ENCODE measurements around the gene PHF2. TPM values are rescaled to one million over a fixed set of nuclear protein-coding genes. Genes with fewer than 3 reads are reported as not detected.

PHF2 gene
- total RNA-seq, 1 experiment from 2014 or later: 16.1 TPM

DNA sequence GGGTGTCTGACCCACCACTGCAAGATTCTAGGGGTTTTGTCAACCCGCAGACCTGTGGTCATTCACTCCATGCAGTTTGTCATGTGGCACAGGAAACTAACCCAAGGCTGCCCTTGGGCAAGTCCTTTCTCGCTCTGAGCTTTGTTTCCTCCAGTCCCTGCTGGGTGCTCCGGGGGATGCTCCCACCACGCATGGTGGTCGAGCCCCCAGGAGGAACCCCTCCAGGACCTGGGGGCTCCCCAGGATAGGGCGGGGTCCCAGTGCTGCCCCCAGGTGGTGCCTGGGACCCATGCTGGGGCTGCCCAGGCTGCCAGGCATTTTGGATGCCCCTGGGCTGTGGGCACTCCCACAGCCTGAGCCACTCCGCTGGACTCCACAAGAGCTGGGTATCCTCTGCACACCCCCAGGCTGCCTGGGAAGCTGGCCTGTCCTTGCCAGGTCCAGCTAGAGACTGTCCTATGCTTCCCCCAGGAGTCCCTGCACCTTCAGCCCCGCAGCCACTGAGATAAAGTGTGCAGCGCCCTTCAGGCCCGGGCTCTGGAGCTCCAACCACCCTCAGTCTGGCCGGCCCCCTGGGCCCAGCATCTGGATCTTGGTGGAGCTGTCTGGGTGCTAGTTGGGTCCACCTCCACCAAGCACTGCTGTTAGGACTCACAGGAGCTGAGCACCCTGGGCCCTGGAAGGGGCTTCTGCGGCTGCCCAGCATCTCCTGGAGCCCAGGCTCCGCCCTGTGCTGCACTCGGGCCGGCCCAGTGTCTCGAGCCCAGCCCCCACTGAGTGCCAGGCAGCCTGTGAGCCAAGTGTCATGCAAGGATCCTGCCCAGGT is 104.3 kb downstream of the PHF2 start:
- no peaks in the 10 kb centered on the region for H3K4me1 ChIP-seq (ENCODE audit: low read length)
- no peaks in the 10 kb centered on the region for H4K20me1 ChIP-seq (ENCODE audit: insufficient read depth, low read depth, low read length)
- no peaks in the 10 kb centered on the region for H3K27me3 ChIP-seq (ENCODE audit: low read length)
- DNase-seq: no peak
- no peaks in the 10 kb centered on the region for H3K9me2 ChIP-seq (replicated peaks; ENCODE audit: insufficient read depth, low read length)
- H3K36me3 ChIP-seq (ENCODE audit: insufficient read depth, low read length): no peaks in the 10 kb centered on the region
- no peak overlapping the region for H2AFZ ChIP-seq (ENCODE audit: low read length)
- no peaks in the 10 kb centered on the region for H3K79me2 ChIP-seq (ENCODE audit: low read length)
- H3K9ac ChIP-seq (ENCODE audit: low read length): no peak overlapping the region
- no peak overlapping the region for H3K27ac ChIP-seq (ENCODE audit: low read length)
- H3K4me2 ChIP-seq (ENCODE audit: low read depth, low read length, poor library complexity, severe bottlenecking): no peak overlapping the region
- H3K4me3 ChIP-seq (ENCODE audit: low read length): no peak overlapping the region
- no peaks in the 10 kb centered on the region for H3K9me3 ChIP-seq (ENCODE audit: low read length)

DNA sequence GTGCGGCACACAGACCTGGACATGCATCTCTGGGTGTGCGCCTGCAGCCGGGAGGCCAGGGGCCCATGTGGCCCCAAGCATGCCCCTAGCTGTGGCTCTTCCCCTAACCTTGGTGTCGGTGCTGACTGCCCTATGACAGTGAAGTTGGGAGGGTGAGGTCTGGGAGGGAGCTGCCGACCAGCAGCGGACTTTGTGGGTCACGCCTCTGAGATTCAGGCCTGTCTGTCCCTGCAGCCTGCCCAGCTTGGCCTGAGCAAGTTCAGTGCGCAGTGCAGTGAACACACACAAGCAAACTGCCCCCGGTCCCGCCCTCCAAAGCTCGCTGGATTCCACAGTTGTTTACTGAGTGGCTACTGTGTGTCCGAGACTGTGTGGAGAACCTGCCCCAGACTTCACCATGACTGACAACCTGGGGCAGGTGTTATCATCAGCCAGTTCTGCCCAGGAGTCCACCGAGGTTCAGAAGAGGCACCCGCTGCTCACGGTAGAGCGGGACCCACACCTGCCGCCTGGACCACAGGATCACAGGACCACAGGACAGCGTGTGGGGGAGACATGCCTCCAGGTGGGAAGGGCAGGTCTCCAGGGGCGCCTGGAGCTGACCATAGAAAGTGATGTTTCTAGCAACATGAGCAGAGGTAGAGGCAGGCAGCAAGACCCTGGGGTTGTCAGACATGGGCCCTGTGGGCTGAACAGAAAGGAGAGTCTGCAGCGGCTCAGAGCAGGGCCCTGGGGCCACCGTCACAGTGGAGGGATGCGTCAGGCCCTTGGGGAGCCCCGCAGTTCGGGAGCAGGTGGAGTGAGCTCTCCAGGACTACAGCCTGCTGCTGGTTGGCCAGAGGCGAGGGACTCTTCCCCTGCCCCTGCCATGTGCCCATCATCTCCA is 105.1 kb downstream of the PHF2 start:
- Histone ChIP-seq H3K4me3 (ENCODE audit: low read length) (no peak overlapping the region), H3K27me3 (ENCODE audit: low read length) (no peaks in the 10 kb centered on the region), H3K79me2 (ENCODE audit: low read length) (no peaks in the 10 kb centered on the region), H3K9me2 (replicated peaks; ENCODE audit: insufficient read depth, low read length) (no peaks in the 10 kb centered on the region), H4K20me1 (ENCODE audit: insufficient read depth, low read depth, low read length) (no peaks in the 10 kb centered on the region), H3K9me3 (ENCODE audit: low read length) (no peaks in the 10 kb centered on the region), H3K9ac (ENCODE audit: low read length) (no peak overlapping the region), H3K4me1 (ENCODE audit: low read length) (no peaks in the 10 kb centered on the region), H3K27ac (ENCODE audit: low read length) (no peak overlapping the region), H3K36me3 (ENCODE audit: insufficient read depth, low read length) (no peaks in the 10 kb centered on the region), H2AFZ (ENCODE audit: low read length) (no peak overlapping the region), H3K4me2 (ENCODE audit: low read depth, low read length, poor library complexity, severe bottlenecking) (no peak overlapping the region)
- no peak for DNase-seq

DNA sequence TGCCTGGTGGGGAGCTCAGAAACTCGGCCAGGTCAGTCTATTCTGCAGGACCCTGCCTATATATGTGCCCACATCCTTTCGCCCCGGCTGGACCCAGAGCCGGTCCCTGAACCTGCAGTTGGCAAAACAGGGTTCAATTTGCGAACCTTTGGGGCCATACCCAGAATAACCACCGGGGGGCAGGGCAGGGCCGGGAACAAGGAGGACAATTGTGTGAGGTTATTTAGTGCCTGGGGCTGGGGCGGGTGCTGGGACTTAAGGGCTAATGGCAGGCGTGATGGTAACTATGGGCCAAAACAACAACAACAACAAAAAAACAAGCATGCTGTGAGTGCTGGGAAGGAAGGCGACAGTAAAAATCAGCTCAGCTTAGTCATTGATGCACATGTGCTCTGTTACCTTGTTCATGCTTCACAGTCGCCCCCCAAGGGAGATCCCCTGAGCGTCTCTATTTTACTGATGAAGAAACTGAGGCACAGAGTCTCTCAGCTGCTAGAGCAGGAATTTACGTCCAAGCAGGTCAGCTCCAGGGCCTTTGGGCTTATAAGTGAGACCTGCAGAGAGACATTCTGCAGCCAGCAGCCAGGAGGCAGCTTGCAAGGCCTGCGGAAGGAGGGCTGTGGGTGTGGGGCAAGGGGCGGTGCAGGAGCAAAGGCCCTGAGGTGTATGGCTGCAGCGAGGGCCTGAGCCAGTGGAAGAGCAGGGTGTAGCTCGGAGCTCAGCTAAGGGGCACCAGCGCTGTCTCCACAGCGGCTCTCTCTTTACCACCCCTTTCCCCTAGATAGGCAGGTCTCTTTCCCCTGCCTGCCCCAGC is 106.0 kb downstream of the PHF2 start:
- H3K4me2 ChIP-seq (ENCODE audit: low read depth, low read length, poor library complexity, severe bottlenecking): no peak overlapping the region
- no peaks in the 10 kb centered on the region for H3K4me1 ChIP-seq (ENCODE audit: low read length)
- no peaks in the 10 kb centered on the region for H3K9me3 ChIP-seq (ENCODE audit: low read length)
- H3K27me3 ChIP-seq (ENCODE audit: low read length): no peaks in the 10 kb centered on the region
- H3K79me2 ChIP-seq (ENCODE audit: low read length): no peaks in the 10 kb centered on the region
- no peak overlapping the region for H2AFZ ChIP-seq (ENCODE audit: low read length)
- no peak overlapping the region for H3K4me3 ChIP-seq (ENCODE audit: low read length)
- H3K27ac ChIP-seq (ENCODE audit: low read length): no peak overlapping the region
- H4K20me1 ChIP-seq (ENCODE audit: insufficient read depth, low read depth, low read length): no peaks in the 10 kb centered on the region
- H3K9me2 ChIP-seq (replicated peaks; ENCODE audit: insufficient read depth, low read length): no peaks in the 10 kb centered on the region
- no peaks in the 10 kb centered on the region for H3K36me3 ChIP-seq (ENCODE audit: insufficient read depth, low read length)
- DNase-seq: peak; percentile 85
- H3K9ac ChIP-seq (ENCODE audit: low read length): no peak overlapping the region

DNA sequence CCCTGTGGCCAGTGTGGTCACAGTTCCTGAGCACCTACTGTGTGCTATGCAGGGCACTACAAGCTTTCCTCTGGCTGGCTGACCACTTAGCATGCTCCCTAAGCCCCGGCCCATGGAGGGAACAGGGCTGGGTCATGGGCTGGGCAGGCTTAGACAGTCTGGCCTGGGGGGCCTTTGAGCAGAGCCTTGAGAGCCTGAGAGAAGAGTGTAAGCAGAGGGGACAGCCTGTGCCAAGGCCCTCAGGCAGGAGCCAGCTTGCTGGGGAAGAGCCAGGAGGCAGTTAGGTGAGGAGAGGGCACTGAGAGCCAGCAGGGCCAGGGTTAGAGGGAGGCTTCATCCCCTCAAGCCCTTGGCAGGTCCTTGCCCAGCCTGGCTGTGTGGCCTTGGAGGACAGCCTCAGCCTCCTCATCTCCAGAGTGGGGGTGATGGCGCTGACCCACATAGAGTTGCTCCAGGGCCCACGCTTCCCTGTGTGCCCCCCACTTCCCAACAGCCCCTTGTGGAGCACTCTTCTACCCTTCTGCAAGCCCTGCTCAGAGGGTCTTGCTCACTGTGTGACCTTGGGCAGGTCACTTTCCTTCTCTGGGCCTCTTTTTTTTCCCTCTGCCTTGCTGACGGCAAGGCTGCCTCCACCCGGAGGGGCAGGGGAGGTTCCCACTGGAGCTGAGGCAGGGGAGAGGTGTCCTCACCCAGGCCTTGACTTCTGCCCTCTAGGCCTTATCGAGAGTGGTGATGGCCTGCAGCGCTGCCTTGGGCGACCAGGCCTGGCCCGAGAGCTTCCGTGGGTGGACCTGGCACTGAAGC is 107.1 kb downstream of the PHF2 start:
- Histone ChIP-seq H3K9ac (ENCODE audit: low read length) (no peak overlapping the region), H3K27me3 (ENCODE audit: low read length) (no peaks in the 10 kb centered on the region), H3K36me3 (ENCODE audit: insufficient read depth, low read length) (no peaks in the 10 kb centered on the region), H3K4me1 (ENCODE audit: low read length) (no peaks in the 10 kb centered on the region), H3K79me2 (ENCODE audit: low read length) (no peaks in the 10 kb centered on the region), H3K4me2 (ENCODE audit: low read depth, low read length, poor library complexity, severe bottlenecking) (no peak overlapping the region), H3K4me3 (ENCODE audit: low read length) (no peak overlapping the region), H4K20me1 (ENCODE audit: insufficient read depth, low read depth, low read length) (no peaks in the 10 kb centered on the region), H3K9me2 (replicated peaks; ENCODE audit: insufficient read depth, low read length) (no peaks in the 10 kb centered on the region), H3K27ac (ENCODE audit: low read length) (no peak overlapping the region), H2AFZ (ENCODE audit: low read length) (no peak overlapping the region), H3K9me3 (ENCODE audit: low read length) (no peaks in the 10 kb centered on the region)
- DNase-seq: no peak

DNA sequence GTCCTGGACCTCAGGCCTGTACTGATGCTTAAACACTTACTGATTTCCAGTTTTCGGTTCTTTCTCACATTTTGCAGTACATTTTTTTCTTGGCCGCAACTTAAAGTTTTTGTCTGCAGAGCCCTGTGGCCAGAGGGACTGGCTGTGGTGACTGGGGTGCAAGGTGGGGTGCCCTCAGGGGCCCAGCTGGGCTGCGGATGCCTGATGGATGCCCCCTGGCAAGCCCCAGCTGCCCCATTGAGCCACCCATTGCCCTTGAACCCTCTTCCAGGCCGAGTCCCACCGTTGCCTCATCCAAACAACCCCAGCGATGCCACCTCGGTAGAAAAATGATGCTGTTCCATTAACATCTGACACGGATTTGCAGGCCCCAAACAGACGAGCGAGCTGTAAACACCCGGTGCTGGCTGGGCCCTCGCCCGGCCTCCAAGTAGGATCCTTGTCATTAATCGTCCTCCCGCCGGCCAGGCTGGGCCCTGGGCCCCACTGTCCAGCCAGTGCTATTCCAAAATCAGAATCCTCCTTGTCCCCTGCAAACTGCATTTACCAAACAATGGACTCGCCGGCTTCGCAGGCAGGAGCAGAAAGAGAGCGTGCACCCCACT is 107.9 kb downstream of the PHF2 start:
- Histone ChIP-seq H3K4me1 (ENCODE audit: low read length) (no peaks in the 10 kb centered on the region), H4K20me1 (ENCODE audit: insufficient read depth, low read depth, low read length) (no peaks in the 10 kb centered on the region), H3K27ac (ENCODE audit: low read length) (no peak overlapping the region), H3K4me3 (ENCODE audit: low read length) (no peak overlapping the region), H3K4me2 (ENCODE audit: low read depth, low read length, poor library complexity, severe bottlenecking) (no peak overlapping the region), H3K27me3 (ENCODE audit: low read length) (no peaks in the 10 kb centered on the region), H3K9me3 (ENCODE audit: low read length) (no peaks in the 10 kb centered on the region), H3K79me2 (ENCODE audit: low read length) (no peaks in the 10 kb centered on the region), H3K9me2 (replicated peaks; ENCODE audit: insufficient read depth, low read length) (no peaks in the 10 kb centered on the region), H3K36me3 (ENCODE audit: insufficient read depth, low read length) (no peaks in the 10 kb centered on the region), H3K9ac (ENCODE audit: low read length) (no peak overlapping the region), H2AFZ (ENCODE audit: low read length) (no peak overlapping the region)
- no peak for DNase-seq

DNA sequence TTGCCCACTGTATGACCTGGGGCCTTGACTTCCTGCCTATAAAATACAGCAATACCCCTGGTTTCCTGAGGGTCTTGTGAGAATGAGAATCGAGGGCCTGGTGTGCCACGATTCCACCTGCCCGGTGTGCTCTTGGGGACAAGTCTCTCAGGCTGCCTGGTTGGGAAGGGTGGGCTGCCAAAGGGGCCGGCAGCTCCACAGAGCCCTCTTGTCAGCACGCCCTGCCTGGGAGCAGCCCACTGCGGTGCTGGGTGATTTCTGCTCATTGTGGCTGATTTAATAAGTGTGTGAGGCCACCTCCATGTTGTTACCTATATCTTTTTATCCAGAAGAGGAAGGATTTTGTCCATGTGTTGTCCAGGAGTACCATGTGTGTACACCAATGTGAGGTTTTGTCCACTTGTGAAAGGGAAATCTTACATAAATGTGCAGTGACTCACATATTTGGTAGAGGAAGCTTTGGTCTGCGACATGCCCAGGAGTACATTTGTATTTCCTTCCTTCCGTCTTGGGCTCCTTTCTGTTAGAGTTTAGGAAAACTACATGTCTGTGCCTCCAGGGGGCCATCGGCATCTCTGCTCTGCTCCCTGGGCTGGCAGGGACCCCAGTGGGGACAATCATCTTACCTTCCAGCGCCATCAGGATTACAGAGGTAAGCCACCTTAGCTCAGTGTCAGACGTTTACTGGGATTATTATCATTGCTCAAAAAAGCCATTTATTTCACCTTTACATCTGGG is 108.6 kb downstream of the PHF2 start:
- Histone ChIP-seq H3K27ac (ENCODE audit: low read length) (no peak overlapping the region), H3K9ac (ENCODE audit: low read length) (no peak overlapping the region), H3K4me2 (ENCODE audit: low read depth, low read length, poor library complexity, severe bottlenecking) (no peak overlapping the region), H3K79me2 (ENCODE audit: low read length) (no peaks in the 10 kb centered on the region), H4K20me1 (ENCODE audit: insufficient read depth, low read depth, low read length) (no peaks in the 10 kb centered on the region), H3K4me3 (ENCODE audit: low read length) (no peak overlapping the region), H3K9me2 (replicated peaks; ENCODE audit: insufficient read depth, low read length) (no peaks in the 10 kb centered on the region), H3K27me3 (ENCODE audit: low read length) (no peaks in the 10 kb centered on the region), H3K9me3 (ENCODE audit: low read length) (no peaks in the 10 kb centered on the region; the same call in 1 of the 2 replicates), H2AFZ (ENCODE audit: low read length) (no peak overlapping the region), H3K4me1 (ENCODE audit: low read length) (no peaks in the 10 kb centered on the region), H3K36me3 (ENCODE audit: insufficient read depth, low read length) (no peaks in the 10 kb centered on the region)
- no peak for DNase-seq

All from Karpas-422 (cell line).